Ramos (cell line): Measurements from ENCODE around the gene CLCA2.

ENCODE experiments used
- in situ Hi-C: fragments of 300-500 bp; cut with MboI; formaldehyde crosslinking; loops from one replicate; pipeline ENCODE4 v1.14.3; 2022; ENCODE audit warnings: low sequenced_read_pairs; ENCODE audit not compliant: unreplicated experiment

Gene CLCA2, protein sequence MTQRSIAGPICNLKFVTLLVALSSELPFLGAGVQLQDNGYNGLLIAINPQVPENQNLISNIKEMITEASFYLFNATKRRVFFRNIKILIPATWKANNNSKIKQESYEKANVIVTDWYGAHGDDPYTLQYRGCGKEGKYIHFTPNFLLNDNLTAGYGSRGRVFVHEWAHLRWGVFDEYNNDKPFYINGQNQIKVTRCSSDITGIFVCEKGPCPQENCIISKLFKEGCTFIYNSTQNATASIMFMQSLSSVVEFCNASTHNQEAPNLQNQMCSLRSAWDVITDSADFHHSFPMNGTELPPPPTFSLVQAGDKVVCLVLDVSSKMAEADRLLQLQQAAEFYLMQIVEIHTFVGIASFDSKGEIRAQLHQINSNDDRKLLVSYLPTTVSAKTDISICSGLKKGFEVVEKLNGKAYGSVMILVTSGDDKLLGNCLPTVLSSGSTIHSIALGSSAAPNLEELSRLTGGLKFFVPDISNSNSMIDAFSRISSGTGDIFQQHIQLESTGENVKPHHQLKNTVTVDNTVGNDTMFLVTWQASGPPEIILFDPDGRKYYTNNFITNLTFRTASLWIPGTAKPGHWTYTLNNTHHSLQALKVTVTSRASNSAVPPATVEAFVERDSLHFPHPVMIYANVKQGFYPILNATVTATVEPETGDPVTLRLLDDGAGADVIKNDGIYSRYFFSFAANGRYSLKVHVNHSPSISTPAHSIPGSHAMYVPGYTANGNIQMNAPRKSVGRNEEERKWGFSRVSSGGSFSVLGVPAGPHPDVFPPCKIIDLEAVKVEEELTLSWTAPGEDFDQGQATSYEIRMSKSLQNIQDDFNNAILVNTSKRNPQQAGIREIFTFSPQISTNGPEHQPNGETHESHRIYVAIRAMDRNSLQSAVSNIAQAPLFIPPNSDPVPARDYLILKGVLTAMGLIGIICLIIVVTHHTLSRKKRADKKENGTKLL

DNA sequence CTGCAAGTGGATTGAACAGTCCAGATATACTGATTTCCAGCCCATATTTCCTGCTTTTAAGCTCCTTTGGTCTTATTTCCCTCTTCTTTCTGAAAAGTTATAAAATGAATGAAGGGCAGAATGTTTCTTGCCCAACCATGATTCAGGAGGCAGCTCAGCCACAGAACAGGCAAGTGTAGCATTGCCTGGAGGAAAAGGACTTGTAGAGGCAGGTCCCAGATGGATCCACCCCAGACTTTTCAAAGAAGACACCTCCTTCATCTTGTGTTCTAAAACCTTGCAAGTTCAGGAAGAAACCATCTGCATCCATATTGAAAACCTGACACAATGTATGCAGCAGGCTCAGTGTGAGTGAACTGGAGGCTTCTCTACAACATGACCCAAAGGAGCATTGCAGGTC, at the start of gene CLCA2:
Gene CLCA2, plus strand, starts transcription at position 299 of the 400 bp plus-strand sequence. Its CDS starts 77 bp downstream, at position 376.
- in situ Hi-C loops = no loop called here

DNA sequence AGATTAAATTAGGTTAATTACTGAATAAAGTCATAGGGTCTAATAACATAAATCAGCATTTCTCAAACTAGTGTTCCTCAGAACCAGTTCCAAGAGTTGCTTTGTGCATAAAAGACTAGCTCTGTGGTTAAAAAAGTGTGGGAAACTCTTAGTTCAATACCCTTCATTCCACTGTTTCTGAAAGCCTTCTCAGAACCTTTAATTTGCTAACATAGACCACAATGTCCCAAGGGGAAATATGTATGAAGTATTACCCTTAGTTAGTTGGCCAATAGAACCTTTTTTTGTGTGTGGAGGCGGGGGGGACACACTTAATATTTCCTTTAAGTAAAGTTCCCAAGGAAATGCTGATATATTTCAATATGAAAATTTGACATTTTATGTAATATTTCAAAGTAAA, 48.3 kb upstream of the CLCA2 start:
- in situ Hi-C loops = loop anchor here (25.0 kb wide), 1 partner anchor 362 kb away; no protein-coding TSS in a partner anchor

DNA sequence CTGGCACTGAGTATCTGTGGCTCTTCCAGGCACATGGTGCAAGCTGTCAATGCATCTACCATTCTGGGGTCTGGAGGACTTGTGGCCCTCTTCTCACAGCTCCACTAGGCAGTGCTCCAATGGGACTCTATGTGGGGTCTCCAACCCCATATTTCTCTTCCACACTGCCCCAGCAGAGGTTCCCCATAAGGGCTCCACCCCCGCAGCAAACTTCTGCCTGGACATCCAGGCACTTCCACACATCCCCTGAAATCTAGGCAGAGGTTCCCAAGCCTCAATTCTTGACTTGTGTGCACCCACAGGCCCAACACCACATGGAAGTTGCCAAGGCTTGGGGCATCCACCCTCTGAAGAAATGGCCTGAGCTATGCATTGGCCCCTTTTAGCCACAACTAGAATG, 46.6 kb upstream of the CLCA2 start:
- in situ Hi-C loops = loop anchor here (25.0 kb wide), 1 partner anchor 360 kb away; no protein-coding TSS in a partner anchor

DNA sequence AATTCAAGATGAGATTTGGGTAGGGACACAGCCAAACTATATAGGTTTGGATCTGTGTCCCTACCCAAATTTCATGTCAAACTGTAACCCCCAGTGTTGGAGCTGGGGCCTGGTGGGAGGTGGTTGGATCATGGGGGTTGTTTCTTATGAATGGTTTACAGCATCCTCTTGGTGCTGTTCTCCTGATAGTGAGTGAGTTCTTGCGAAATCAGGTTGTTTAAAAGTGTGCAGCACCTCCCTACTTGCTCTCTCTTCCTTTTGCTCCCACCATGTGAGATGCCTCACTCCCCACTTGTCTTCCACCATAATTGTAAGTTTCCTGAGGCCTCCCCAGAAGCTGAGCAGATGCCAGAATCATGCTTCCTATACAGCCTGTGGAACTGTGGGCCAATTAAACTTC, 45.2 kb upstream of the CLCA2 start:
- in situ Hi-C loops = loop anchor here (25.0 kb wide), 1 partner anchor 358 kb away; no protein-coding TSS in a partner anchor

DNA sequence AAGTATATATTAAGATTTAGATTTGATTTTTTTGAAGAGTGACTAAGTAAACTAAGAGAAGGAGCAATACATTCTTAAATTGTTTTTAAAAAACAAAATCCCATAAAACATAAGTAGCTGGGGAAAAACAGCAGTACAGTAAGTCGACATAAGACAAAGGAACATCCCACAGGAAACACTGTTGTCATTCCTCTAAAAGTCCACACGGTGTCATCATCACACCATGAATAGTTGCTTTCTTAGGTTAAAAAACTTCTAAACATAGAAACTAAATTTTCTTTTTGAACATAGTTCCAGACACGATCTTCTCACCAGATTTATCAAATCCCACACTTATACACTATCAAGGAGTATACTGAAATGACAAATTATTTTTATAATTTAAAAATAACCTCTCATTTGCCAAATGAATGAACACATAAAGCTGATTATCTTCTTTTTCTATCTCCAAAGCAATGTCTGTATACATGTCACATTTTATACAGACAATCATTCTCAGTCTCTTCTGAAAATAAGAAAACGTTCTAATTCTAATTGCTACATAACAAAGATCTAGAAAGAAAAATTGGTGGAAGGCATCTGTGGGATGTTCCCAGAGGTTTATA, 43.6 kb upstream of the CLCA2 start:
- in situ Hi-C loops = loop anchor here (25.0 kb wide), 1 partner anchor 357 kb away; no protein-coding TSS in a partner anchor

DNA sequence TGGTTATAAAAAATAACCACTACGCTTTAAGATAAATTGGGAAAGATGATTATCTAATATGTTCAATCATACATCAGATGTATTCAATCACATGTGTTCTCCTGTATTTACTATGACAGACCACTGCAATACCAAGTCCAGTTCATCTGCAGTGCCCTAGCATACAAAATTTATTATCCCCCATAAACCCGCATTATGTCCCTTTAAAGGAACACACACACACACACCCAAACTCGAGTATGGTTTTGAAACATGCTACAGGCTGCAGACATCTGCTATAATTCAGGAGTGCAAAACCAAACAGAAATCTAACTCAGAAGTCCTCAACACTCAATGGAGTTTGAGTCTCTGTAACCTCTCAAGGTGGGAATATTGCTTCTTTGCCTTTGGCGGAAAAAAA, 42.7 kb upstream of the CLCA2 start:
- in situ Hi-C loops = loop anchor here (25.0 kb wide), 1 partner anchor 356 kb away; no protein-coding TSS in a partner anchor

GRCh38 chr1:86382878-86383277, 41.1 kb upstream of the CLCA2 start:
- in situ Hi-C loops = loop anchor here (25.0 kb wide), 1 partner anchor 354 kb away; no protein-coding TSS in a partner anchor

DNA sequence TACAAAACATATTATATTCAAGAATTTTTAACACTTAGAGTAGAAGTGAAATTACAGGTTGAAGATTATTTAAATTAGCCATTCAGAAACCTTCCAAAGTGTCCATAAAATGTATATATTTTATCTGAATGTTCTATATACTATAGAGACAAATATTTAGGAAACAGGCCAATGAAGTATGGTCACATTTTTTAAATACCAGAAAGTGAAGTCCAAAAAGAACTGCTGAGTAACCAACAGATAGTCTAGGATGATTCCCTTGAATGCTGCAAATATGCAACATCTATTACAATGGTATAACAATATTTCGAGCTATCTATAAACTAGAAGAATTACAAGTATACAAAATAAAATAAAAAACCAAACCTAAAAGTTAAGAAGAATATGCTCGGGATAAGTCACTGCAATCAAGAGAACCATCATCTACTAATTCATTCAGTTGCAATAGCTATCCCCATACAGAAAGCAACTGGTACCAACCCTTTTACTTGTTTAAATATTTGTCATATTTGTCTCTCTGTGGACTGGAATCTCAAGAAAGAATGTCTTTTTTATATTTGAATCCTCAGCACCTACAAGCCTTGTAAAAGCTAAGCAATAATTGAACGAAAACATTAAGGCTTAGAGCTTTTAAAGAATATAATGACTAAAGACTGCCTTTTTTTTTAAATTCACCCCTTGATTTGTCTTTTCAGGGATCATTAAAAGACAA, 35.9 kb upstream of the CLCA2 start:
- in situ Hi-C loops = loop anchor here (25.0 kb wide), 1 partner anchor 349 kb away; no protein-coding TSS in a partner anchor

DNA sequence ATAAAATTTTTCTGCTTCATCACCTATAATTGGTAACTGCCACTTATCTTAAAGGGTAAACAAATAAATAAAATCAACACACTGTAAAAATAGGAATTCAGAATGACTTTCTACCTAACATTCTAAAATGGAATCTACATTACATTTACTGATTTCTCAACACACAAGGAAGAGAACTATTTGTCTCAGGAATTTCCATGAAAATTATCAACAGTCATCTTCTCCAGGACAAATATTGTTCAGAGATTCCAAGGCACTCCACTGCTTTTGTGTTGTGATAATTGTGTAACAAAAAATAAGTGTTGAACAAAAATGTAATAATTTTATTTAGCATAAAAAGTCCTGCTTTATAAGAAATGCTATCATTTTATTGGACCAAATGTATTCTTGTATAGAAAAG, 35.2 kb upstream of the CLCA2 start:
- in situ Hi-C loops = loop anchor here (25.0 kb wide), 1 partner anchor 349 kb away; no protein-coding TSS in a partner anchor

DNA sequence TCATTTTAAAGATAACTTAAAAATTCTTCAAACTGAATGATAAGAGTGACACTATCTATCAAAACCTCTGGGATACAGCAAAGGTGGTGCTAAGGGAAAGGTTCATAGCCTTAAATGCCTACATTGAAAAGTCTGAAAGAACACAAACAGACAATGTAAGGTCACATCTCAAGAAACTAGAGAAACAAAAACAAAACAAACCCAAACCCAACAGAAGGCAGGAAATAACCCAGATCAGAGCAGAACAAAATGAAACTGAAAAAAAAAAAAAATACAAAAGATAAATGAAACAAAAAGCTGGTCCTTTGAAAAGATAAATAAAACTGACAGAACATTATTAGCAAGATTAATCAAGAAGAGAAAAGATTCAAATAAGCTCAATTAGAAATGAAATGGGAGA, 34.7 kb upstream of the CLCA2 start:
- in situ Hi-C loops = loop anchor here (25.0 kb wide), 1 partner anchor 348 kb away; no protein-coding TSS in a partner anchor

DNA sequence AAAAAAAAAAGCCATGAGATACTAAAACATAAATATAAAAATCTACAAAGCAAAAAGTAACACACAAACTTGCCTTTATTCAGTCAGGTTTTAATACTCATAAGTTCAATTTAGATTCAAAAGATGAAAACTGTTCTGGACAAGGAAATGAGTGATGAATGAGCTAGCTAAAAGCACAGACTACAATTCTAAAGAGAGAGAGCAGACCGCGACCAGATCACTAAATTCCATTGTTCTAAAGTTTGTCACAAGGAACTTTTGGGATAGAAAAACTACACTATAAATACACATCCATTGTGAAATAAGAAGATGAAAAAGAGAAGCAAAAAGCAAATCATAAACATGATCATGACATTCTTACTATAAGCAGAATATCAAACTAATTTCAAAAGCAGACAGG, 29.6 kb upstream of the CLCA2 start:
- in situ Hi-C loops = loop anchor here (25.0 kb wide), 1 partner anchor 343 kb away; no protein-coding TSS in a partner anchor

DNA sequence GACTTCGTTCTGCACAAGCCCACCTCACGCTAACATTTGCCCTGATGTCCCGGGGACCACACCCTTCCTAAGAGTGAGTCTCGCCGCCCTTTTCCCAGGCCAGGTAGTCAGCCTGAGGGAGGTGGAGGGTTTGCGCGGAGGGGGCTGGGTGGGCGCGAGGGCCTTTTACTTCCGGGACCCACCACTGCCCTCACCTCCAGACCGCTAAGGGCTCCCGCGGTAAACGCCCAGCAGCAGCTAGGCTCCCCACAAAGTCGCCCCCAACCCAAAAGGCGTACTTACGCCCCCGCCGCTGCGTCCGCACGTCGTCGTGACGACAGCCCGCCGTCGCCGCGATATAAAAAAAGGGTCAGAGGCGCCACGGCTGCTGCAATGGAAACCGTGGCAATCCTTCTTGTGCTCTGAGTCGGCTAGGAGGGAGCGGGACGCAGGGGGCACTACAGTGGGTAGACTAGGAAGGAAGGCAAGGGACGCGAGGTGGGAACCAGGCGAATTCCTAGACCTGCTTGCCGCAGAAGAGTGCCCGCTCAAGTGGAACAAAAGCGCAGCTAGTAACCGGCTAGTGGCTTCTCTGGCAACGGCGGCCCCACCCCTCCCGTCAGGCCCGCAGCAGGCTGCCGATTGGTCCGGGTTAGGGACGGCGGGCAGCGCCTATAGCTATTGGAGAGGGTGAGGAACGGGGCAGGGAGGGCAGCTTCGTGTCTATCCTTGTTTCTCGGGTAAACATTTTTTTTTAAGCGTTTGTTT, 28.0 kb upstream of the CLCA2 start, which contains the start of gene ODF2L:
Gene ODF2L, minus strand, starts transcription at position 573 of the 747 bp plus-strand sequence. CDS start 9,296 bp downstream, outside the sequence.
- in situ Hi-C loops = loop anchor here (25.0 kb wide), 1 partner anchor 341 kb away; no protein-coding TSS in a partner anchor

GRCh38 chr1:86396498-86396890, 27.5 kb upstream of the CLCA2 start:
- in situ Hi-C loops = loop anchor here (25.0 kb wide), 1 partner anchor 341 kb away; no protein-coding TSS in a partner anchor

GRCh38 chr1:86409416-86410021, 14.5 kb upstream of the CLCA2 start:
- in situ Hi-C loops = no loop called here

- in situ Hi-C loops = no loop called here
Observed at GRCh38 chr1:86410879-86411278, 13.1 kb upstream of the CLCA2 start.

DNA sequence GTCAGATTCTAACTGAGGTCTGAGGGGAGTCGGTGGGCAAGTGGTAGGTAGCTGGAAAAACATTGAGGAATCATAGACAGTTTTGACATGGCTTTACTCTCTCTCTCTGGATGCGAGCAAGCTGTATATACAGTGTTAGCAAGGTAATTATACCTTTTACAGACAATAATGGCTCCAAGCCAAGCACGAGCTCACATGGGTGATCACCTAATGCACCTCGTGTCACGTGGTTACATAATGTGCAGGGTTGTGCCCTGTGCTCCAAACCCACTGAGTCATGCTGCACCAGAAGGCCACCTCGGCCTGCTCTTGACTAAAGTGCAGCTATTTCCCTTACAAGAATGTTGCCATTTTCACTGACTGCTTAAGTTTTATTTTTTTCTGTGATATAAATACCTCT, 7.6 kb upstream of the CLCA2 start:
- in situ Hi-C loops = no loop called here

GRCh38 chr1:86419277-86419903, 4.6 kb upstream of the CLCA2 start:
- in situ Hi-C loops = no loop called here
